GM12878 (cell line): ENCODE measurements around the gene HEXIM1. TPM values are rescaled to one million over a fixed set of nuclear protein-coding genes. Genes with fewer than 3 reads are reported as not detected.

ENCODE experiments used
- ATF7 ChIP-seq: fragments of 450-650 bp; IDR thresholded peaks from 2 replicates; pipeline ENCODE4 v1.6.1; 2016; ENCODE audit warnings: low read depth, mild to moderate bottlenecking
- BCL11A ChIP-seq: IDR thresholded peaks from 2 replicates; pipeline ENCODE4 v1.6.1; 2011; ENCODE audit warnings: low read depth, low read length
- BHLHE40 ChIP-seq, 2 experiments: fragments of 450-650 bp in 1 of 2; IDR thresholded peaks; 2 replicates each; pipeline ENCODE4 v1.6.1; 2011 to 2017; ENCODE audit warnings: low read depth in 2 of 2, borderline replicate concordance in 1 of 2, improper control_type of control experiment in 1 of 2, low read length in 1 of 2, mild to moderate bottlenecking in 1 of 2
- CBFB ChIP-seq: IDR thresholded peaks from 2 replicates; pipeline ENCODE4 v1.6.1; 2016; ENCODE audit warnings: antibody characterized with exemption, low read depth
- CREB1 ChIP-seq: IDR thresholded peaks from 2 replicates; pipeline ENCODE4 v1.6.1; 2012; ENCODE audit warnings: low read depth, mild to moderate bottlenecking, inconsistent platforms
- EGR1 ChIP-seq, 2 experiments: IDR thresholded peaks; 1 replicate in 1 of 2; 2 replicates in 1 of 2; pipeline ENCODE4 v1.6.1; 2011 to 2012; ENCODE audit warnings: low read depth in 2 of 2, low read length in 2 of 2, borderline replicate concordance in 1 of 2, mild to moderate bottlenecking in 1 of 2, moderate library complexity in 1 of 2
- ELK1 ChIP-seq: IDR thresholded peaks from 2 replicates; pipeline ENCODE4 v1.6.1; 2012; ENCODE audit warnings: low read depth, low read length, improper control_type of control experiment
- HDAC6 ChIP-seq: fragments of 200-600 bp; sonication (generic); IDR thresholded peaks from one replicate; pipeline ENCODE4 v1.8.0; 2017; ENCODE audit warnings: antibody characterized with exemption; ENCODE audit not compliant: unreplicated experiment
- IRF3 ChIP-seq: fragments of 450-650 bp; IDR thresholded peaks from 2 replicates; pipeline ENCODE4 v1.6.1; 2014; ENCODE audit warnings: mild to moderate bottlenecking
- IRF5 ChIP-seq: fragments of 450-650 bp; IDR thresholded peaks from 2 replicates; pipeline ENCODE4 v1.6.1; 2017; ENCODE audit warnings: borderline replicate concordance
- KLF5 ChIP-seq: fragments of 450-650 bp; IDR thresholded peaks from 2 replicates; pipeline ENCODE4 v1.6.1; 2014; ENCODE audit warnings: mild to moderate bottlenecking; ENCODE audit not compliant: partially characterized antibody
- NR2F1 ChIP-seq: fragments of 450-650 bp; conservative IDR thresholded peaks from 2 replicates; pipeline ENCODE4 v1.6.1; 2017; ENCODE audit warnings: mild to moderate bottlenecking
- PML ChIP-seq: IDR thresholded peaks from 2 replicates; pipeline ENCODE4 v1.6.1; 2012; ENCODE audit warnings: low read length, inconsistent platforms
- POLR2AphosphoS2 ChIP-seq: IDR thresholded peaks from 2 replicates; pipeline ENCODE4 v1.6.1; 2011; ENCODE audit warnings: low read depth, mild to moderate bottlenecking, low read length, improper control_type of control experiment, moderate library complexity
- RB1 ChIP-seq: fragments of 450-650 bp; formaldehyde crosslinking; IDR thresholded peaks from 2 replicates; pipeline ENCODE4 v1.6.1; 2017; ENCODE audit warnings: mild to moderate bottlenecking, borderline replicate concordance
- SREBF1 ChIP-seq: IDR thresholded peaks from 2 replicates; pipeline ENCODE4 v1.6.1; 2012; ENCODE audit warnings: mild to moderate bottlenecking, low read length
- SREBF2 ChIP-seq: IDR thresholded peaks from 2 replicates; pipeline ENCODE4 v1.6.1; 2012; ENCODE audit warnings: mild to moderate bottlenecking, low read length
- SRF ChIP-seq, 2 experiments: IDR thresholded peaks; 2 replicates each; pipeline ENCODE4 v1.6.1; 2011; ENCODE audit warnings: low read depth in 2 of 2, low read length in 2 of 2, mild to moderate bottlenecking in 1 of 2, moderate library complexity in 1 of 2
- STAT1 ChIP-seq: fragments of 450-650 bp; conservative IDR thresholded peaks from 2 replicates; pipeline ENCODE4 v1.6.1; 2014; ENCODE audit warnings: antibody characterized with exemption, mild to moderate bottlenecking
- TCF12 ChIP-seq: IDR thresholded peaks from 2 replicates; pipeline ENCODE4 v1.6.1; 2011; ENCODE audit warnings: low read depth, mild to moderate bottlenecking, low read length
- YBX1 ChIP-seq: fragments of 450-650 bp; IDR thresholded peaks from 2 replicates; pipeline ENCODE4 v1.6.1; 2016; ENCODE audit warnings: antibody characterized with exemption
- YY1 ChIP-seq: IDR thresholded peaks from 2 replicates; pipeline ENCODE4 v1.6.1; 2011; ENCODE audit warnings: low read depth, mild to moderate bottlenecking, low read length
- ZBTB33 ChIP-seq: fragments of 450-650 bp; IDR thresholded peaks from 2 replicates; pipeline ENCODE4 v1.6.1; 2017; ENCODE audit warnings: mild to moderate bottlenecking
- polyA plus RNA-seq, 11 experiments: library from polyadenylated mRNA; depleted of rRNA in 4 of 11; unstranded in 6 of 11; stranded (reverse) in 5 of 11; fragments of >200 nt; fragmentation: Nextera tagmentation in 4 of 11; fragmentation: Illumina TruSeq in 1 of 11; extraction: Ambion mirVana in 4 of 11; extraction: Trizol in 1 of 11; gene quantifications; 1 replicate in 1 of 11; 2 replicates in 10 of 11; pipeline versions ENCODE4 v1.2.1 to v1.2.3, GENCODE V29; 2011 to 2016; ENCODE audit warnings: inconsistent platforms in 2 of 11, missing spikeins in 2 of 11, low read depth in 1 of 11
- total RNA-seq, 4 experiments: library from RNA; depleted of rRNA in 3 of 4; stranded (reverse); fragments of >200 nt in 3 of 4; fragmentation: Illumina TruSeq in 1 of 4; extraction: Trizol in 1 of 4; gene quantifications; 2 replicates each; pipeline versions ENCODE4 v1.2.1 to v1.2.3, GENCODE V29; 2013 to 2021

Gene HEXIM1
- total and polyA plus RNA-seq, 10 of the 15 experiments (the other 5 are each of a cell fraction or from before 2014, with no cell fraction given), result 1.9 to 24.1 (median 9.0) TPM

- no peak for TF ChIP-seq ELK1
- TF ChIP-seq ZBTB33, result 0 out of 2 replicates have a peak, but pooled peaks have one; percentile 29
- TF ChIP-seq SREBF2, result peak; percentile 83
- TF ChIP-seq SRF (IDR thresholded peaks at IDR 0.05; ENCODE audit: low read depth in 2 of 2, low read length in 2 of 2), result peak in 1 of 2 experiments; percentile 72; a peak in 1 of 4 replicates
- TF ChIP-seq NR2F1, result peak; percentile 94
- peak; percentile 27; the same call in 1 of the 2 replicates for TF ChIP-seq TCF12
- TF ChIP-seq ATF7, result peak; percentile 48; the same call in 1 of the 2 replicates
- peak; percentile 35 to 59; a peak in 2 of 4 replicates for TF ChIP-seq BHLHE40 (IDR thresholded peaks at IDR 0.05; ENCODE audit: borderline replicate concordance in 1 of 2, low read depth in 2 of 2, low read length in 1 of 2)
- peak; percentile 53; the same call in 1 of the 2 replicates for TF ChIP-seq IRF3
- TF ChIP-seq PML, result no peak
- peak; percentile 53; the same call in 1 of the 2 replicates for TF ChIP-seq RB1
- TF ChIP-seq YY1, result peak; percentile 86
- no peak for TF ChIP-seq IRF5
- TF ChIP-seq CREB1, result peak; percentile 77
- TF ChIP-seq BCL11A, result no peak
- peak; percentile 49; the same call in 1 of the 2 replicates for TF ChIP-seq CBFB
- TF ChIP-seq EGR1 (IDR thresholded peaks at IDR 0.05; ENCODE audit: borderline replicate concordance in 1 of 2, low read depth in 2 of 2, low read length in 2 of 2), result peak in 1 of 2 experiments; percentile 35; a peak in 1 of 3 replicates
- no peak for TF ChIP-seq SREBF1
- no peak for TF ChIP-seq YBX1
- no peak; the same call in 1 of the 2 replicates for TF ChIP-seq STAT1
- no peak for TF ChIP-seq HDAC6
- 0 out of 2 replicates have a peak, but pooled peaks have one; percentile 51 for TF ChIP-seq POLR2AphosphoS2
- TF ChIP-seq KLF5, result peak; percentile 56
These were observed 12.9 kb upstream of the HEXIM1 start, which contains the start of gene ACBD4 (continued) for GRCh38 chr17:45135192-45135977.
